ENCODE data around the gene FAM3A. TPM values are rescaled to one million over a fixed set of nuclear protein-coding genes. Genes with fewer than 3 reads are reported as not detected.
"Not testable (repeated sequence)": the region's sequence is repeated elsewhere in the genome, so short reads cannot be mapped to it uniquely, and the experiment has no call there.

FAM3A gene
- total RNA-seq = 10 to 100 TPM; 23.6 to 24.3 TPM
- 27.7 TPM for polyA plus RNA-seq (2013, experiment 1 of 2)
- polyA plus RNA-seq (2013, experiment 2 of 2) = 26.2 TPM
- long read RNA-seq, experiment 1, partial matches to known transcripts = 2 of 11 reads
- long read RNA-seq, experiment 1, other reads (novel, unspliced or antisense) = 7 of 11 reads
- long read RNA-seq, experiment 2, transcript FAM3A-215 (9 exons, 1,800 nt) = major isoform, 6 of 31 reads
- long read RNA-seq, experiment 2, transcript FAM3A-202 (10 exons, 1,712 nt) = major isoform, 6 of 31 reads
- long read RNA-seq, experiment 2, partial matches to known transcripts = 2 of 31 reads
- long read RNA-seq, experiment 2, other reads (novel, unspliced or antisense) = 8 of 31 reads
- long read RNA-seq, experiment 3, transcript FAM3A-202 (10 exons, 1,712 nt) = major isoform, 32 of 142 reads
- long read RNA-seq, experiment 3, transcript FAM3A-201 (11 exons, 1,815 nt) = minor isoform, 12 of 142 reads
- long read RNA-seq, experiment 3, transcript FAM3A-203 (10 exons, 1,359 nt) = minor isoform, 10 of 142 reads
- long read RNA-seq, experiment 3, transcript FAM3A-215 (9 exons, 1,800 nt) = minor isoform, 24 of 142 reads
- long read RNA-seq, experiment 3, partial matches to known transcripts = 12 of 142 reads
- long read RNA-seq, experiment 3, other reads (novel, unspliced or antisense) = 35 of 142 reads
- long read RNA-seq, experiment 4, transcript FAM3A-201 (11 exons, 1,815 nt) = minor isoform, 5 of 45 reads
- long read RNA-seq, experiment 4, transcript FAM3A-215 (9 exons, 1,800 nt) = minor isoform, 7 of 45 reads
- long read RNA-seq, experiment 4, transcript FAM3A-203 (10 exons, 1,359 nt) = minor isoform, 5 of 45 reads
- long read RNA-seq, experiment 4, transcript FAM3A-202 (10 exons, 1,712 nt) = major isoform, 12 of 45 reads
- long read RNA-seq, experiment 4, partial matches to known transcripts = 3 of 45 reads
- long read RNA-seq, experiment 4, other reads (novel, unspliced or antisense) = 10 of 45 reads

- H3K9me3 ChIP-seq (ENCODE audit: control insufficient read depth, low read length) = no peaks in the 10 kb centered on the region
- DNase-seq = peak; percentile 96
- H3K27ac ChIP-seq (ENCODE audit: low read depth, low read length) = peak within 1 kb of the TSS; percentile 81
- H3K4me3 ChIP-seq (ENCODE audit: low read length) = peak within 1 kb of the TSS; percentile 83
- peaks cover 10% of the 10 kb centered on the region for H3K36me3 Mint-ChIP-seq (ENCODE audit: low read depth)
- H3K27ac Mint-ChIP-seq = peak within 1 kb of the TSS; percentile 94
- WGBS, 2 experiments (ENCODE audit: insufficient coverage in 1 of 2, insufficient read length in 1 of 2) = 0% methylated on average over 59 of the region's 59 CpGs; no CpG with 5 or more reads in 1 of the 2 experiments
- TF ChIP-seq CTCF (conservative IDR thresholded peaks at IDR 0.05) = no peak
- H3K4me1 Mint-ChIP-seq = peaks cover 11% of the 10 kb centered on the region
- H3K36me3 ChIP-seq (ENCODE audit: control insufficient read depth, insufficient read depth, low read length) = no peaks in the 10 kb centered on the region
- H3K27me3 ChIP-seq (ENCODE audit: control insufficient read depth, insufficient read depth, low read length, poor library complexity, severe bottlenecking) = no peaks in the 10 kb centered on the region
- peak within 1 kb of the TSS; percentile 51 for H3K9ac ChIP-seq (ENCODE audit: extremely low read depth, low read length, poor library complexity, severe bottlenecking)
- no peaks in the 10 kb centered on the region for H3K27me3 Mint-ChIP-seq (ENCODE audit: insufficient read depth)
- H3K4me3 Mint-ChIP-seq = peak within 1 kb of the TSS; percentile 68
- H3K4me1 ChIP-seq (ENCODE audit: control insufficient read depth, insufficient read depth, low read length) = no peaks in the 10 kb centered on the region
- peaks cover 46% of the 10 kb centered on the region for H3K9me3 Mint-ChIP-seq
Measured at GRCh38 chrX:154515966-154516655, at the start of gene FAM3A. Gene FAM3A (minus strand): TSS chrX:154516232. CDS start chrX:154515772, 460 bp downstream.

- H3K27me3 Mint-ChIP-seq (ENCODE audit: insufficient read depth); H3K4me3 ChIP-seq (ENCODE audit: low read length); H3K27me3 ChIP-seq (ENCODE audit: control insufficient read depth, insufficient read depth, low read length, poor library complexity, severe bottlenecking); H3K27ac Mint-ChIP-seq; H3K4me3 Mint-ChIP-seq; H3K4me1 ChIP-seq (ENCODE audit: control insufficient read depth, insufficient read depth, low read length); H3K4me1 Mint-ChIP-seq; H3K9ac ChIP-seq (ENCODE audit: extremely low read depth, low read length, poor library complexity, severe bottlenecking); H3K36me3 ChIP-seq (ENCODE audit: control insufficient read depth, insufficient read depth, low read length); H3K27ac ChIP-seq (ENCODE audit: low read depth, low read length); H3K36me3 Mint-ChIP-seq (ENCODE audit: low read depth); H3K9me3 Mint-ChIP-seq; DNase-seq; H3K9me3 ChIP-seq (ENCODE audit: control insufficient read depth, low read length): not testable (repeated sequence)
- WGBS, 2 experiments (ENCODE audit: insufficient coverage in 1 of 2, insufficient read length in 1 of 2) = no CpG with 5 or more reads among the region's 10 CpGs
Measured at GRCh38 chrX:154562295-154562694, 46.3 kb upstream of the FAM3A start.

DNA sequence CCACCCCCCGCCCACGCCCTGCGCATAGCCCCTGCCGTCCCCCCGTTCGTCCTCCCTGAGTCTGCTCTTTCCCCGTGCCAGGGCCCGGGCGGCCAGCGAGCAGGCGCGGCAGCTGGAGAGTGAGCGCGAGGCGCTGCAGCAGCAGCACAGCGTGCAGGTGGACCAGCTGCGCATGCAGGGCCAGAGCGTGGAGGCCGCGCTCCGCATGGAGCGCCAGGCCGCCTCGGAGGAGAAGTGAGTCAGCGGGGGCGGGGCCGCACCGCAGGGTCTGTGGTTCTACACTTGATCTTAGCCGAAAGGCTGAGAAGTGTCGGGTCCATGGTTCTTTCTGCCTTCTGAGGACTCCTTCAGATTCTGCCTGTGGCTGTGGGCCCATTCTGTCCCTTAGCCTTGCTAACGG is 44.3 kb upstream of the FAM3A start:
- not testable (repeated sequence) for H3K4me3 ChIP-seq (ENCODE audit: low read length); H3K9me3 ChIP-seq (ENCODE audit: control insufficient read depth, low read length); H3K4me1 ChIP-seq (ENCODE audit: control insufficient read depth, insufficient read depth, low read length); H3K4me1 Mint-ChIP-seq; H3K27ac Mint-ChIP-seq; H3K9ac ChIP-seq (ENCODE audit: extremely low read depth, low read length, poor library complexity, severe bottlenecking); H3K9me3 Mint-ChIP-seq; H3K36me3 Mint-ChIP-seq (ENCODE audit: low read depth); DNase-seq; H3K27me3 ChIP-seq (ENCODE audit: control insufficient read depth, insufficient read depth, low read length, poor library complexity, severe bottlenecking); H3K27me3 Mint-ChIP-seq (ENCODE audit: insufficient read depth); H3K27ac ChIP-seq (ENCODE audit: low read depth, low read length); H3K4me3 Mint-ChIP-seq; H3K36me3 ChIP-seq (ENCODE audit: control insufficient read depth, insufficient read depth, low read length)
- WGBS, 2 experiments (ENCODE audit: insufficient coverage in 1 of 2, insufficient read length in 1 of 2) = no CpG with 5 or more reads among the region's 31 CpGs

DNA sequence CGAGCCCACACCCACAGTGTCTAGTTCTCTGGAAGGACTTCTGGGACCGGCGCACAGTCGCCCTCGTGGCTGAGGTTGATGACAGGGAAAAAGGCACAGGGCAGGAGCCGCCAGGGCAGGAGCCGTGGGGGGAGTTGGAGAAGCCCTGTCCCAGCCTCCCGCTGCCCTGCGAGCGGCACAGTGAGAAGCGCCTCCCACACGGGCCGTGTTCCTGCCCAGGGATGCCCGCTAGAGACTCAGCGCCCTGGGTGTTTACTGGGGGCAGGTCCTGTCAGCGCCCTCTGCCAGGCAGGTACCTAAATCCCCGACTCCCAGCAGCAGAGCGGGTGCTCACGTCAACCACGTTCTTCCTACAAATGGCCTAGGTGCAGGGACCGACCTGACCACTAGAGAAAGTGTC is 42.9 kb upstream of the FAM3A start:
- DNase-seq = not testable (repeated sequence)
- peaks cover 16% of the 10 kb centered on the region for H3K9me3 Mint-ChIP-seq

DNA sequence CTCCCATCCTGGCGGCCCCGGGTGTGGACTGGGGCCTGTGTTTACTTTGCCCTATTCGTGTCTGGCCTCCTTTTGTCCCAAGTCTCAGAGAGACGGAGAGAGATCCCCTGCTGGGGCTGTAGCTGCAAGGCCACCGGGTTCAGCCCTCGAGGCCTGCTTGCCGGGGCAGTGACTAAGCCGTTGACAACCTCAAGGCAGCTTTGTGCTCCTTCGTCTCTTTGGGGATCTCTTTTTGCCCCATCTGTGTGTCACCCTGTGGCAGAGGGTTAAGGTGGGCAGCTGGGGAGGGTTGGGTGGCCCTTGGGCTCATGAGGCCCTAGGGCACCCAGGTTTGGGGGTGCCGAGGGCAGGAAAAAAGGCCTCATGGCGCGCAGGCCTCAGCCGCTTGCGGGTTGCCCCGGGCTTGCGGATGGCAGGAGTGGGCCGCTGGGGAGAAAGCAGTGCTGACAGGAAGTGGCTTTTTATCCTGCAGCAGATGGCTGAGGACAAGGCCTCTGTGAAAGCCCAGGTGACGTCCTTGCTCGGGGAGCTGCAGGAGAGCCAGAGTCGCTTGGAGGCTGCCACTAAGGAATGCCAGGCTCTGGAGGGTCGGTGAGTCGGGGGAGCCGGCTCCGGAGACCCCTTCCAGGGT is 42.1 kb upstream of the FAM3A start:
- not testable (repeated sequence) for H3K4me1 ChIP-seq (ENCODE audit: control insufficient read depth, insufficient read depth, low read length); H3K27ac Mint-ChIP-seq; H3K9me3 ChIP-seq (ENCODE audit: control insufficient read depth, low read length); DNase-seq; H3K27ac ChIP-seq (ENCODE audit: low read depth, low read length); H3K36me3 Mint-ChIP-seq (ENCODE audit: low read depth); H3K36me3 ChIP-seq (ENCODE audit: control insufficient read depth, insufficient read depth, low read length); H3K4me1 Mint-ChIP-seq; H3K27me3 ChIP-seq (ENCODE audit: control insufficient read depth, insufficient read depth, low read length, poor library complexity, severe bottlenecking); H3K9ac ChIP-seq (ENCODE audit: extremely low read depth, low read length, poor library complexity, severe bottlenecking); H3K4me3 ChIP-seq (ENCODE audit: low read length); H3K4me3 Mint-ChIP-seq; H3K27me3 Mint-ChIP-seq (ENCODE audit: insufficient read depth)
- peaks cover 20% of the 10 kb centered on the region for H3K9me3 Mint-ChIP-seq
- 100% methylated on average over 4 of the region's 24 CpGs; no CpG with 5 or more reads in 1 of the 2 experiments for WGBS, 2 experiments (ENCODE audit: insufficient coverage in 1 of 2, insufficient read length in 1 of 2)

More for the DNA sequence above, 42.9 kb upstream of the FAM3A start:
- not testable (repeated sequence) for H3K4me3 ChIP-seq (ENCODE audit: low read length); H3K36me3 Mint-ChIP-seq (ENCODE audit: low read depth); H3K27ac Mint-ChIP-seq; H3K27ac ChIP-seq (ENCODE audit: low read depth, low read length); H3K9ac ChIP-seq (ENCODE audit: extremely low read depth, low read length, poor library complexity, severe bottlenecking); H3K27me3 ChIP-seq (ENCODE audit: control insufficient read depth, insufficient read depth, low read length, poor library complexity, severe bottlenecking); H3K27me3 Mint-ChIP-seq (ENCODE audit: insufficient read depth); H3K4me3 Mint-ChIP-seq; H3K36me3 ChIP-seq (ENCODE audit: control insufficient read depth, insufficient read depth, low read length); H3K4me1 ChIP-seq (ENCODE audit: control insufficient read depth, insufficient read depth, low read length); H3K4me1 Mint-ChIP-seq; H3K9me3 ChIP-seq (ENCODE audit: control insufficient read depth, low read length)
- WGBS, 2 experiments (ENCODE audit: insufficient coverage in 1 of 2, insufficient read length in 1 of 2) = no CpG with 5 or more reads among the region's 21 CpGs
